GM12875 (cell line): Measurements from ENCODE around the gene MYL11.

ENCODE experiments used
- H3K4me3 ChIP-seq: one replicate; pipeline ENCODE4 v1.5.1; 2011; ENCODE audit warnings: low read depth, low read length, control low read depth
- CTCF ChIP-seq: IDR thresholded peaks from 2 replicates; pipeline ENCODE4 v1.5.1; 2011; ENCODE audit warnings: low read depth, mild to moderate bottlenecking, control low read depth, inconsistent platforms, low read length, moderate library complexity, borderline replicate concordance; ENCODE audit not compliant: insufficient read depth

Gene MYL11

GRCh38 chr16:30421010-30421409 lies 46.4 kb downstream of the MYL11 start:
- no peak overlapping the region for H3K4me3 ChIP-seq
- no peak for TF ChIP-seq CTCF
